CD4-positive, alpha-beta T cell (primary cell): ENCODE results near the gene PLEKHG4B. TPM values are rescaled to one million over a fixed set of nuclear protein-coding genes. Genes with fewer than 3 reads are reported as not detected.

ENCODE experiments used
- ATAC-seq: fragments of 200-7000 bp; cut with Tn5 transposase; one replicate; pipeline ENCODE4 v1.10.0; 2022; ENCODE audit warnings: mild to moderate bottlenecking; ENCODE audit not compliant: poor library complexity
- CTCF ChIA-PET: fragments of 350-600 bp; sonication (Branson Sonifier 250); formaldehyde crosslinking; loops from one replicate; lab custom pipeline; 2021; ENCODE audit warnings: antibody characterized with exemption, inconsistent platforms; lab: Charles Lee
- POLR2A ChIA-PET: fragments of 350-600 bp; sonication (Branson Sonifier 250); formaldehyde crosslinking; loops from one replicate; lab custom pipeline; 2021; ENCODE audit warnings: antibody characterized with exemption, inconsistent platforms; lab: Charles Lee
- DNase-seq, 14 experiments: peaks; one replicate each; pipeline ENCODE4 v3.0.0-alpha.2; 2013 to 2020; ENCODE audit warnings: mixed read lengths in 2 of 14
- H3K27ac ChIP-seq, 2 donors: one replicate each; pipeline versions ENCODE4 v1.5.1 to v1.7.0; 2013; ENCODE audit warnings: low read length in 2 of 2, low read depth in 1 of 2, mild to moderate bottlenecking in 1 of 2
- H3K27me3 ChIP-seq, 2 experiments: 1 replicate in 1 of 2; 2 replicates in 1 of 2; pipeline versions ENCODE4 v1.6.1 to v1.7.0; 2013; ENCODE audit warnings: low read length in 2 of 2, control low read depth in 1 of 2, mild to moderate bottlenecking in 1 of 2, moderate library complexity in 1 of 2; ENCODE audit not compliant: insufficient read depth in 2 of 2, control insufficient read depth in 1 of 2
- H3K36me3 ChIP-seq: one replicate; pipeline ENCODE4 v1.6.1; 2013; ENCODE audit warnings: low read length, control low read depth; ENCODE audit not compliant: insufficient read depth
- H3K4me1 ChIP-seq: one replicate; pipeline ENCODE4 v1.6.1; 2013; ENCODE audit warnings: low read length, control low read depth; ENCODE audit not compliant: insufficient read depth
- H3K4me3 ChIP-seq: one replicate; pipeline ENCODE4 v1.5.1; 2013; ENCODE audit warnings: mild to moderate bottlenecking, low read length, moderate library complexity
- H3K9me3 ChIP-seq, 2 experiments: 1 replicate in 1 of 2; 2 replicates in 1 of 2; pipeline versions ENCODE4 v1.6.1 to v1.7.0; 2013; ENCODE audit warnings: low read length in 2 of 2, mild to moderate bottlenecking in 2 of 2, control low read depth in 1 of 2, moderate library complexity in 1 of 2; ENCODE audit not compliant: control insufficient read depth in 1 of 2, insufficient read depth in 1 of 2
- H3K27ac Mint-ChIP-seq: one replicate; pipeline ENCODE4 v1.8.0; 2020; ENCODE audit warnings: mixed read lengths
- H3K27me3 Mint-ChIP-seq: one replicate; pipeline ENCODE4 v1.8.0; 2021; ENCODE audit warnings: mixed read lengths
- H3K36me3 Mint-ChIP-seq: one replicate; pipeline ENCODE4 v1.8.0; 2021; ENCODE audit warnings: low read depth, mixed read lengths
- H3K4me1 Mint-ChIP-seq: one replicate; pipeline ENCODE4 v1.8.0; 2021; ENCODE audit warnings: low read depth, mixed read lengths
- H3K4me3 Mint-ChIP-seq: one replicate; pipeline ENCODE4 v1.8.0; 2020; ENCODE audit warnings: mild to moderate bottlenecking, mixed read lengths
- H3K9me3 Mint-ChIP-seq: one replicate; pipeline ENCODE4 v1.8.0; 2020; ENCODE audit warnings: mixed read lengths
- CTCF ChIP-seq: fragments of 200-600 bp; IDR thresholded peaks from one replicate; pipeline ENCODE4 v1.8.0; 2022; ENCODE audit warnings: antibody characterized with exemption, mild to moderate bottlenecking
- intact Hi-C, 2 experiments: fragments of 100-400 bp; cut with DNase I in 1 of 2; cut with micrococcal nuclease in 1 of 2; formaldehyde crosslinking; loops; one replicate each; pipeline versions ENCODE4 v1.15.1 to v1.9.0; 2023 to 2025; cut with DNase I, micrococcal nuclease
- total RNA-seq, 174 experiments: library from RNA in 2 of 174; stranded (reverse) in 2 of 174; gene quantifications; one replicate each; pipeline ENCODE4 v1.2.3 and lab custom pipeline; 2021 to 2026

PLEKHG4B gene
- total RNA-seq, 2 experiments from 2014 or later: 0.17 to 0.36 TPM

GRCh38 chr5:111171-111570 lies 19.2 kb downstream of the PLEKHG4B start:
- no peak overlapping the region for H3K4me3 Mint-ChIP-seq
- no peak for TF ChIP-seq CTCF
- Histone ChIP-seq H3K36me3 (no peaks in the 10 kb centered on the region), H3K27ac (no peak overlapping the region), H3K4me1 (no peaks in the 10 kb centered on the region), H3K4me3 (no peak overlapping the region), H3K9me3 (peaks cover 0 to 11% of the 10 kb centered on the region in 2 experiments), H3K27me3 (peaks cover 4 to 5% of the 10 kb centered on the region in 2 experiments)
- intact Hi-C loops: no loop called here
- CTCF ChIA-PET: no interaction called here
- POLR2A ChIA-PET: no interaction called here
- H3K36me3 Mint-ChIP-seq: no peaks in the 10 kb centered on the region
- H3K4me1 Mint-ChIP-seq: no peaks in the 10 kb centered on the region
- no peak overlapping the region for H3K27ac Mint-ChIP-seq
- no peak for DNase-seq
- ATAC-seq: no peak
- peaks cover 4% of the 10 kb centered on the region for H3K27me3 Mint-ChIP-seq
- no peaks in the 10 kb centered on the region for H3K9me3 Mint-ChIP-seq

- no peak overlapping the region for H3K27ac Mint-ChIP-seq
Observed at GRCh38 chr5:119486-120097, 27.6 kb downstream of the PLEKHG4B start.

GRCh38 chr5:121432-121831 lies 29.5 kb downstream of the PLEKHG4B start:
- CTCF ChIA-PET: no interaction called here

More at GRCh38 chr5:119486-120097, 27.6 kb downstream of the PLEKHG4B start:
- Mint-ChIP-seq H3K4me1 (no peaks in the 10 kb centered on the region), H3K27me3 (peaks cover 26% of the 10 kb centered on the region), H3K9me3 (peaks cover 7% of the 10 kb centered on the region), H3K36me3 (no peaks in the 10 kb centered on the region), H3K4me3 (no peak overlapping the region)
- no peak for DNase-seq
- no peak for TF ChIP-seq CTCF
- ChIA-PET POLR2A (no interaction called here), CTCF (no interaction called here)
- H3K4me3 ChIP-seq: no peak overlapping the region
- no peak overlapping the region for H3K27ac ChIP-seq
- no peaks in the 10 kb centered on the region for H3K36me3 ChIP-seq
- peaks cover 5 to 16% of the 10 kb centered on the region in 2 experiments for H3K27me3 ChIP-seq
- intact Hi-C loops: no loop called here
- peaks cover 0 to 9% of the 10 kb centered on the region in 2 experiments for H3K9me3 ChIP-seq
- no peaks in the 10 kb centered on the region for H3K4me1 ChIP-seq
- ATAC-seq: no peak

More at GRCh38 chr5:121432-121831, 29.5 kb downstream of the PLEKHG4B start:
- intact Hi-C loops: no loop called here
- Mint-ChIP-seq H3K36me3 (no peaks in the 10 kb centered on the region), H3K27ac (no peak overlapping the region), H3K4me3 (no peak overlapping the region), H3K4me1 (no peaks in the 10 kb centered on the region), H3K9me3 (peaks cover 14% of the 10 kb centered on the region), H3K27me3 (peaks cover 31% of the 10 kb centered on the region)
- H3K27ac ChIP-seq: no peak overlapping the region
- DNase-seq (no peak), ATAC-seq (no peak)
- H3K4me1 ChIP-seq: no peaks in the 10 kb centered on the region
- TF ChIP-seq CTCF: no peak
- peaks cover 0 to 23% of the 10 kb centered on the region in 2 experiments for H3K9me3 ChIP-seq
- no peak overlapping the region for H3K4me3 ChIP-seq
- H3K36me3 ChIP-seq: no peaks in the 10 kb centered on the region
- POLR2A ChIA-PET: no interaction called here
- H3K27me3 ChIP-seq: peaks cover 3 to 12% of the 10 kb centered on the region in 2 experiments
